ENCODE results near the gene ASS1. TPM values are rescaled to one million over a fixed set of nuclear protein-coding genes. Genes with fewer than 3 reads are reported as not detected.
A peak's percentile ranks its signal among the peaks of the same experiment; 100 is the strongest.

Gene ASS1
- total RNA-seq, 1 donor from 2014 or later: 4.5 TPM

DNA sequence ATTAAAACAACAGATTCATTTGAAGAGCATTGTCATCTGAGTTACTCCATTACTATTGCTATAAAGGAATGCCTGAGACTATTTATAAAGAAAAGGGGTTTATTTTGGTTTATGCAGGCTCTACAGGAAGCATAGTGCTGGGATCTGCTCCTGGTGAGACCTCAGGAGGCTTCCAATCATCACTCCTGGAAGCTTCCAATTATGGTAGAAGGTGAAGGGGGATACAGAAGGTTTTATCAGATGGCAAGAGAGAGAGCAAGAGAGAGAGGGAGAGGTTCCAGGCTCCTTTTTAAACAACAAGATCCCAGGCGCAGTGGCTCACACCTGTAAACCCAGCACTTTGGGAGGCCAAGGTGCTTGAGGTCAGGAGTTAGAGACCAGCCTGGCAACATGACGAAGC, 63.5 kb downstream of the ASS1 start:
- TF ChIP-seq, protein P1, sequence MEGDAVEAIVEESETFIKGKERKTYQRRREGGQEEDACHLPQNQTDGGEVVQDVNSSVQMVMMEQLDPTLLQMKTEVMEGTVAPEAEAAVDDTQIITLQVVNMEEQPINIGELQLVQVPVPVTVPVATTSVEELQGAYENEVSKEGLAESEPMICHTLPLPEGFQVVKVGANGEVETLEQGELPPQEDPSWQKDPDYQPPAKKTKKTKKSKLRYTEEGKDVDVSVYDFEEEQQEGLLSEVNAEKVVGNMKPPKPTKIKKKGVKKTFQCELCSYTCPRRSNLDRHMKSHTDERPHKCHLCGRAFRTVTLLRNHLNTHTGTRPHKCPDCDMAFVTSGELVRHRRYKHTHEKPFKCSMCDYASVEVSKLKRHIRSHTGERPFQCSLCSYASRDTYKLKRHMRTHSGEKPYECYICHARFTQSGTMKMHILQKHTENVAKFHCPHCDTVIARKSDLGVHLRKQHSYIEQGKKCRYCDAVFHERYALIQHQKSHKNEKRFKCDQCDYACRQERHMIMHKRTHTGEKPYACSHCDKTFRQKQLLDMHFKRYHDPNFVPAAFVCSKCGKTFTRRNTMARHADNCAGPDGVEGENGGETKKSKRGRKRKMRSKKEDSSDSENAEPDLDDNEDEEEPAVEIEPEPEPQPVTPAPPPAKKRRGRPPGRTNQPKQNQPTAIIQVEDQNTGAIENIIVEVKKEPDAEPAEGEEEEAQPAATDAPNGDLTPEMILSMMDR (conservative IDR thresholded peaks at IDR 0.05): no peak
- Mint-ChIP-seq H3K4me1 (no peaks in the 10 kb centered on the region), H3K4me3 (no peak overlapping the region), H3K9me3 (peaks cover 2% of the 10 kb centered on the region), H3K27ac (ENCODE audit: unreplicated experiment) (peak overlapping the region; percentile 27), H3K36me3 (ENCODE audit: low read depth) (no peaks in the 10 kb centered on the region), H3K27me3 (ENCODE audit: low read depth) (no peaks in the 10 kb centered on the region)
- no peak for DNase-seq (ENCODE audit: low read depth, low spot score)

DNA sequence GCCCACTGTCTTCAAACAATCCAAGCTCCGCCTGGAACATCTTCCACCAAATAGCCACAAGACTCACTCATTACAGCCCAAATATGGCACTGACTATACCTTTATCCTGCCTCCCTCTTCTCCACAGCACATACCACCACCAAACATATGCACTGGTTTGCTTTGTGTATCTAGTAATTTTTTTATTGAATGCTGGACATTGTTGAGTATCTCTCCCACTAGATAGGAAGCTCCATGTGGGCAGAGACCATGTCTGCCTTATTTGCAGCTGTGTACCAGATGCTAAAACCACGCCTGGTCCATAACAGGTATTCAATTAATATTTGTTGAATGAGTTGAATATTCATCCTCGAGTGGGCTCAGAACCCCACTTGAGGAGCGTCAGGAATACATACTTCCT, 67.4 kb downstream of the ASS1 start:
- H3K4me1 Mint-ChIP-seq: no peaks in the 10 kb centered on the region
- peaks cover 2% of the 10 kb centered on the region for H3K9me3 Mint-ChIP-seq
- H3K36me3 Mint-ChIP-seq (ENCODE audit: low read depth): no peaks in the 10 kb centered on the region
- H3K27ac Mint-ChIP-seq (ENCODE audit: unreplicated experiment): no peak overlapping the region
- no peak for DNase-seq (ENCODE audit: low read depth, low spot score)
- H3K4me3 Mint-ChIP-seq: no peak overlapping the region
- TF ChIP-seq, protein P1 (conservative IDR thresholded peaks at IDR 0.05): no peak
- H3K27me3 Mint-ChIP-seq (ENCODE audit: low read depth): no peaks in the 10 kb centered on the region

DNA sequence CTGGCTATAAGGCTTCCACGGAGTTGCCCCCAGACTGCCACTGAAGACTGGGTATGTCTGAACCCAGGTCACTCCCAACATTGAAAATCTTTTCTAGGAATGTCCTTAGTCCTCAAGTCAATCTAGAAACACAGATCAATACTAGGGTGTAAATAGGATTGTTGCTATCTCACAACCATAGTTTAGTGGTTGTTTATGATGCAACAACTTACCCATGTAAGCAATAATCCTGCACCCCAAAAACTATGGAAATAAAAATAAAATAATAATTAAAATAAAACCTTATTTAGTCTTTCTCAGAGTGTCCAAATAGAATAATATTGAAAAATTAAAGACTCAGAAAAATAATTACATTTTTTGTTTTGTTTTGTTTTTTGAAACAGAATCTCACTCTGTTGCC, 68.3 kb downstream of the ASS1 start:
- Mint-ChIP-seq H3K27me3 (ENCODE audit: low read depth) (peaks cover 2% of the 10 kb centered on the region), H3K36me3 (ENCODE audit: low read depth) (no peaks in the 10 kb centered on the region), H3K9me3 (peaks cover 2% of the 10 kb centered on the region), H3K27ac (ENCODE audit: unreplicated experiment) (no peak overlapping the region), H3K4me3 (no peak overlapping the region), H3K4me1 (no peaks in the 10 kb centered on the region)
- no peak for DNase-seq (ENCODE audit: low read depth, low spot score)
- TF ChIP-seq, protein P1 (conservative IDR thresholded peaks at IDR 0.05): no peak

DNA sequence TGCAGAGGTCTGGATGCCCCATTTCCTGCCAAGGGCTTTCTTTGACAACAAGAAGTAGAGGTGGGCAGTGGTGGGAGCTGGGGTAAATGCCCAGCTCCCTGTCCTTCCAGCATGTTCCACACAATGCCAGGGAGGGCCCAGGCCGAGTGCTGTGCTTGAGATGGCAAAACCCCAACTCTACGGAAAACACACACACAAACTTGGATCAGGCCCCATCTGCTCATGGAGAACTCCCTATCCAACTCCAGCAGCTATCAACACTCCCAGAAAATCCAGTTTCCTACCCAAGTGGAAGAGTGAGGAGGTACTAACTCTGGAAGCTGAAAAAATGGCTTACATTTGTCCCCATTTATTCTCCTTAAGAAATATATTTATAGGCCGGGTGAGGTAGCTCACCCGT, 73.5 kb downstream of the ASS1 start:
- no peak for DNase-seq (ENCODE audit: low read depth, low spot score)
- H3K36me3 Mint-ChIP-seq (ENCODE audit: low read depth): no peaks in the 10 kb centered on the region
- H3K9me3 Mint-ChIP-seq: peaks cover 4% of the 10 kb centered on the region
- H3K4me3 Mint-ChIP-seq: no peak overlapping the region
- peaks cover 20% of the 10 kb centered on the region for H3K4me1 Mint-ChIP-seq
- H3K27me3 Mint-ChIP-seq (ENCODE audit: low read depth): peaks cover 2% of the 10 kb centered on the region
- TF ChIP-seq, protein P1 (conservative IDR thresholded peaks at IDR 0.05): no peak
- H3K27ac Mint-ChIP-seq (ENCODE audit: unreplicated experiment): no peak overlapping the region

DNA sequence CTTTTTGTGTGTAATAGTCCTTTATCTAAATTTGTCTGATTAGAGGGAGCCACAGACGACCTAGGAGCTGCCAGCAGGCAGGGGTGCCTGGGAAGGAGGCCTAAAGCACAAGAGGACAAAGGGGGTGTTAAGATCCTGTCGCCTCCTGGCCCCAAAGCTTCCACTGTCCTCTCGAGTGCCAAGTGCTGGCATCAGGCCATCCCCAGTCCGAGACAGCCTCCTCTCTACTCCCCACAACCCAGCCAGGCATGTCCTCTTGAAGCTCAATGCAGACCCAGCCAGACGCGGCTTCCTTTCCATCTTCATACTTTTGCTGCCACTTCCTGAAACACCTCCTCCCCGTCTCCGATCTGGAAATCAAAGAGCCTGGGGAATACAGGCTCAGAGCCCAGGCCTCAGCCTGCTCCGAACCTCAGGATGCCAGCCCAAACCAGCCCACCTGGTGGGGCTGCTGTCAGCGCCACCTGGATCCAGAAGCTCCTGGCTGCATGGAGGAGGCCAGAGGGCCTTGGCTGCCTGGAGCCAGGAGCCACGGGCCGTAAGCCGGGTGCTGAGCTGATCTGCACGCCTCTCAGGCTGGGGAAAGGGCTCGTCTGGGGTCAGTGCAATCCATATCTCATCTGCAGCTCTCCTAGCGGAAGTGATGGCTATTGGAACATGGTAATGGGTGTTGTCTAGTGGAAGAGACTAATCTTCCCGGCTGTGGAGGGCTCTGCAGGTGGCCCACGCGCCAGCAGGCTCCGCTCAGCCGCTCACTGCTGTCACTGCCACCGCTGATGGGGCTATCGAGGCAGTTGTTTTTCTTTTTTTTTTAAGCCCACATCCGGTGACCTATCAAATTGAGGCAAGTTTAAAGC, 74.4 kb downstream of the ASS1 start:
- no peak for DNase-seq (ENCODE audit: low read depth, low spot score)
- Mint-ChIP-seq H3K4me3 (no peak overlapping the region), H3K4me1 (peaks cover 27% of the 10 kb centered on the region), H3K9me3 (peaks cover 4% of the 10 kb centered on the region), H3K36me3 (ENCODE audit: low read depth) (no peaks in the 10 kb centered on the region), H3K27me3 (ENCODE audit: low read depth) (peaks cover 2% of the 10 kb centered on the region), H3K27ac (ENCODE audit: unreplicated experiment) (no peak overlapping the region)
- TF ChIP-seq, protein P1 (conservative IDR thresholded peaks at IDR 0.05): no peak
